Omental fat pad (tissue), 4 donors: Measurements from ENCODE around the gene MKLN1. TPM values are rescaled to one million over a fixed set of nuclear protein-coding genes. Genes with fewer than 3 reads are reported as not detected.

Experiments used
- ATAC-seq: fragments of 150-250 bp; one replicate; pipeline ENCODE4 v1.9.1; 2016; ENCODE audit warnings: mild to moderate bottlenecking, moderate library complexity; ENCODE audit not compliant: low FRiP score
- DNase-seq: peaks from one replicate; pipeline ENCODE4 v3.0.0-alpha.2; 2019; ENCODE audit warnings: low spot score
- CTCF ChIP-seq, 3 donors: fragments of 450-650 bp; IDR thresholded peaks; one replicate each; pipeline ENCODE4 v1.5.1; 2016 to 2017; ENCODE audit warnings: antibody characterized with exemption in 3 of 3, mild to moderate bottlenecking in 3 of 3, moderate library complexity in 2 of 3
- total RNA-seq, 4 donors: library from RNA; depleted of rRNA; stranded (reverse); fragments of >200 nt; gene quantifications; one replicate each; pipeline ENCODE4 v1.1.0, GENCODE V29; 2016

MKLN1 gene
- total RNA-seq, 4 donors from 2014 or later = 48.9 to 108 (median 49.8) TPM

GRCh38 chr7:131467788-131468187, 140.1 kb downstream of the MKLN1 start:
- ATAC-seq (no peak), DNase-seq (no peak)
- no peak for TF ChIP-seq CTCF (IDR thresholded peaks at IDR 0.05)

- ATAC-seq (no peak), DNase-seq (no peak)
- TF ChIP-seq CTCF (IDR thresholded peaks at IDR 0.05) = no peak
Observed at GRCh38 chr7:131471250-131472004, 143.8 kb downstream of the MKLN1 start.

- ATAC-seq (no peak), DNase-seq (no peak)
- TF ChIP-seq CTCF (IDR thresholded peaks at IDR 0.05) = no peak
Observed at GRCh38 chr7:131476740-131477139, 149.1 kb downstream of the MKLN1 start.

- ATAC-seq (no peak), DNase-seq (no peak)
- no peak for TF ChIP-seq CTCF (IDR thresholded peaks at IDR 0.05)
Observed at GRCh38 chr7:131480384-131481315, 153.0 kb downstream of the MKLN1 start.

- DNase-seq = no peak
- no peak for ATAC-seq
- TF ChIP-seq CTCF (IDR thresholded peaks at IDR 0.05) = no peak
Observed at GRCh38 chr7:131482800-131483199, 155.1 kb downstream of the MKLN1 start.

GRCh38 chr7:131483586-131483985, 155.9 kb downstream of the MKLN1 start:
- TF ChIP-seq CTCF (IDR thresholded peaks at IDR 0.05) = no peak

More at GRCh38 chr7:131483586-131483985, 155.9 kb downstream of the MKLN1 start:
- no peak for ATAC-seq
- DNase-seq = no peak
